CD4-positive, CD25-positive, alpha-beta regulatory T cell (primary cell): ENCODE measurements around the gene TENT5C. TPM values are rescaled to one million over a fixed set of nuclear protein-coding genes. Genes with fewer than 3 reads are reported as not detected.

Experiments
- ATAC-seq, 2 donors: fragments of 150-1000 bp; cut with Tn5 transposase; one replicate each; pipeline ENCODE4 v1.10.0; 2021; ENCODE audit warnings: low read depth in 2 of 2, moderate number of reproducible peaks in 2 of 2, moderate library complexity in 1 of 2
- DNase-seq, 3 donors: peaks; one replicate each; pipeline versions ENCODE4 v3.0.0 to v3.0.0-alpha.2; 2012 to 2022; ENCODE audit warnings: mixed read lengths in 1 of 3
- H3K27ac ChIP-seq: one replicate; pipeline ENCODE4 v1.7.0; 2013; ENCODE audit warnings: mild to moderate bottlenecking, low read length; ENCODE audit not compliant: insufficient read depth, poor library complexity, severe bottlenecking
- H3K27me3 ChIP-seq: one replicate; pipeline ENCODE4 v1.7.0; 2013; ENCODE audit warnings: low read length; ENCODE audit not compliant: control insufficient read depth, insufficient read depth
- H3K36me3 ChIP-seq: one replicate; pipeline ENCODE4 v1.7.0; 2013; ENCODE audit warnings: mild to moderate bottlenecking, low read length, moderate library complexity; ENCODE audit not compliant: control insufficient read depth, insufficient read depth
- H3K4me1 ChIP-seq: 2 replicates; pipeline ENCODE4 v1.7.0; 2013; ENCODE audit warnings: mild to moderate bottlenecking, low read length; ENCODE audit not compliant: insufficient read depth, control insufficient read depth, poor library complexity, severe bottlenecking
- H3K4me3 ChIP-seq: one replicate; pipeline ENCODE4 v1.7.0; 2013; ENCODE audit warnings: low read depth, mild to moderate bottlenecking, low read length, moderate library complexity
- H3K9me3 ChIP-seq, 2 experiments: 1 replicate in 1 of 2; 2 replicates in 1 of 2; pipeline ENCODE4 v1.7.0; 2013; ENCODE audit warnings: low read length in 2 of 2, mild to moderate bottlenecking in 1 of 2, moderate library complexity in 1 of 2; ENCODE audit not compliant: control insufficient read depth in 2 of 2
- H3K27ac Mint-ChIP-seq, 3 donors: one replicate each; pipeline ENCODE4 v1.8.0; 2020 to 2022; ENCODE audit warnings: mild to moderate bottlenecking in 3 of 3, mixed read lengths in 3 of 3, moderate library complexity in 2 of 3
- H3K27me3 Mint-ChIP-seq: one replicate; pipeline ENCODE4 v1.8.0; 2022; ENCODE audit warnings: mild to moderate bottlenecking, mixed read lengths
- H3K36me3 Mint-ChIP-seq: one replicate; pipeline ENCODE4 v1.8.0; 2020; ENCODE audit warnings: mixed read lengths
- H3K4me1 Mint-ChIP-seq, 4 donors: one replicate each; pipeline ENCODE4 v1.8.0; 2020 to 2022; ENCODE audit warnings: mixed read lengths in 4 of 4, mild to moderate bottlenecking in 1 of 4
- H3K4me3 Mint-ChIP-seq, 4 donors: one replicate each; pipeline ENCODE4 v1.8.0; 2020 to 2022; ENCODE audit warnings: mild to moderate bottlenecking in 4 of 4, mixed read lengths in 4 of 4, moderate library complexity in 3 of 4
- H3K9me3 Mint-ChIP-seq, 7 donors: one replicate each; pipeline ENCODE4 v1.8.0; 2020 to 2022; ENCODE audit warnings: mixed read lengths in 7 of 7, mild to moderate bottlenecking in 3 of 7, moderate library complexity in 2 of 7
- polyA plus RNA-seq, 4 donors: library from polyadenylated mRNA; unstranded; fragments of 300-500 nt; fragmentation: Illumina TruSeq; gene quantifications; one replicate each; pipeline ENCODE4 v1.2.3, GENCODE V29; 2021
- total RNA-seq: library from RNA; stranded (reverse); gene quantifications from one replicate; pipeline ENCODE4 v1.2.3, GENCODE V29; 2022

TENT5C gene
- total and polyA plus RNA-seq, 5 donors from 2014 or later = 19.6 to 324 (median 39.3) TPM

- peaks cover 29% of the 10 kb centered on the region for H3K4me1 ChIP-seq
Observed at GRCh38 chr1:117641536-117641935, 35.7 kb downstream of the TENT5C start.

DNA sequence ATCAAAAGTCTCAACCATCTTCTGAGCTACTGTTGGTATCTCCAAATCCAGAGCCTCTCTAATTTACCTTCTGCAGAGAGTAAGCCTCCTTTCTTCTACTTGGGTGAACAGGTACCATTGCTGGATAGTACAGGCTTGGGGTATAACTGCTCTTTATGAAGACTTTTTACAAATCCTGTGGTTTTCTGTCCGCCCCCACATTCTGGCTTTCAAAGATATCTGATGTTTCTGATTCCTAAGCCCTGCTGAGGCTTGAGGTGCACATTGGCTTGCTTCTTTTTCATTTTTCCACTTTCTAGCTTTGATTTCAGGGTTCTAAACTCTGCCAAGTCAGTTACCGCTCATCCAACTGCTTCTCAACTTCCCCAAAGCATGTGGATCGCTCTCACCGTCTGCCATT, 37.1 kb downstream of the TENT5C start:
- no peak for ATAC-seq

More at GRCh38 chr1:117641536-117641935, 35.7 kb downstream of the TENT5C start:
- H3K27ac Mint-ChIP-seq = peak overlapping the region in 1 of 3 donors; percentile 3
- H3K36me3 Mint-ChIP-seq = peaks cover 4% of the 10 kb centered on the region
- Histone ChIP-seq H3K36me3 (no peaks in the 10 kb centered on the region), H3K27me3 (no peaks in the 10 kb centered on the region), H3K9me3 (no peaks in the 10 kb centered on the region), H3K4me3 (no peak overlapping the region), H3K27ac (no peak overlapping the region)
- H3K27me3 Mint-ChIP-seq = no peaks in the 10 kb centered on the region
- H3K4me1 Mint-ChIP-seq = peaks cover 15 to 39% (median 22%) of the 10 kb centered on the region in 4 donors
- no peak for DNase-seq
- no peaks in the 10 kb centered on the region for H3K9me3 Mint-ChIP-seq
- H3K4me3 Mint-ChIP-seq = no peak overlapping the region
- no peak for ATAC-seq

GRCh38 chr1:117643601-117644000, 37.8 kb downstream of the TENT5C start:
- Mint-ChIP-seq H3K36me3 (peaks cover 4% of the 10 kb centered on the region), H3K27me3 (no peaks in the 10 kb centered on the region), H3K27ac (no peak overlapping the region), H3K9me3 (no peaks in the 10 kb centered on the region), H3K4me1 (peaks cover 13 to 33% (median 18%) of the 10 kb centered on the region in 4 donors), H3K4me3 (no peak overlapping the region)
- H3K27ac ChIP-seq = no peak overlapping the region
- DNase-seq (no peak), ATAC-seq (no peak)
- H3K9me3 ChIP-seq = no peaks in the 10 kb centered on the region
- peaks cover 22% of the 10 kb centered on the region for H3K4me1 ChIP-seq
- H3K27me3 ChIP-seq = no peaks in the 10 kb centered on the region
- H3K4me3 ChIP-seq = no peak overlapping the region
- no peaks in the 10 kb centered on the region for H3K36me3 ChIP-seq

More for the DNA sequence above, 37.1 kb downstream of the TENT5C start:
- peaks cover 13 to 29% (median 14%) of the 10 kb centered on the region in 4 donors for H3K4me1 Mint-ChIP-seq
- H3K36me3 Mint-ChIP-seq = peaks cover 4% of the 10 kb centered on the region
- DNase-seq = no peak
- H3K4me3 Mint-ChIP-seq = no peak overlapping the region
- no peaks in the 10 kb centered on the region for H3K36me3 ChIP-seq
- no peaks in the 10 kb centered on the region for H3K27me3 Mint-ChIP-seq
- no peaks in the 10 kb centered on the region for H3K27me3 ChIP-seq
- H3K9me3 ChIP-seq = no peaks in the 10 kb centered on the region
- H3K4me3 ChIP-seq = no peak overlapping the region
- H3K27ac Mint-ChIP-seq = no peak overlapping the region
- no peaks in the 10 kb centered on the region for H3K9me3 Mint-ChIP-seq
- H3K27ac ChIP-seq = no peak overlapping the region
- H3K4me1 ChIP-seq = peaks cover 22% of the 10 kb centered on the region

DNA sequence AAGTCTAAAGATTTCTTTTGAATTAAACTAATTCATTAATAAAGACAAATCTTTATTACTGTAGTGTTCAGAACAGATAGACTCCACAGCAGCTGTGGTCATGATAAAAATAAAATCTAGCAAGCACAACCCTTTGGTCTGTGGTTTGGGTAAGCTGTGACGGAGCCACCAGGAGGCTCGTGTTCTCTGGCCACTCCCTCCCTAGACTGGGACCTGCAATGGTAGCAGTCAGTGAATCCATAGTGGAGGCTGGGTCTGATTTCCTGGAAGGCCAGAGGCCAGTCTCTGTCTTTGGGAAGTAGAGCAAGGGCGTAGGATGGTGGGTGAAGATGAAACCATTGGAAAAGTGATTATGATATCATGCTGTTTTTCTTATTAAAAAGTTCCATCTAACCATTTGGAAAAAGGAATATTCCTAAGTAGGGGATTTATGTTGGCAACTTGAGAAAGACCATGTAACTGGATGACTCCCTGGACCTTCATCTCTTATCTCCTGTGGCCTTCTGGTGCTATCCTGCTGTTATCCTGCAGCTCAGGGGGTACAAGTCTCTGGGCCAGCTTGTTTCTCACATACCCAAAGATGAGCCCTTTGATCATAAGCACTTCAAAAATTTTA, 39.0 kb downstream of the TENT5C start:
- Histone ChIP-seq H3K36me3 (no peaks in the 10 kb centered on the region), H3K4me3 (no peak overlapping the region), H3K9me3 (no peaks in the 10 kb centered on the region), H3K27ac (no peak overlapping the region), H3K4me1 (peaks cover 26% of the 10 kb centered on the region), H3K27me3 (no peaks in the 10 kb centered on the region)
- no peaks in the 10 kb centered on the region for H3K27me3 Mint-ChIP-seq
- peak overlapping the region in 1 of 4 donors; percentile 23 for H3K4me3 Mint-ChIP-seq
- no peaks in the 10 kb centered on the region for H3K9me3 Mint-ChIP-seq
- peaks cover 13 to 37% (median 23%) of the 10 kb centered on the region in 4 donors for H3K4me1 Mint-ChIP-seq
- DNase-seq (no peak), ATAC-seq (no peak)
- H3K36me3 Mint-ChIP-seq = peaks cover 4% of the 10 kb centered on the region
- peak overlapping the region in 1 of 3 donors; percentile 14 for H3K27ac Mint-ChIP-seq

- Histone ChIP-seq H3K27ac (no peak overlapping the region), H3K9me3 (no peaks in the 10 kb centered on the region), H3K27me3 (no peaks in the 10 kb centered on the region), H3K36me3 (no peaks in the 10 kb centered on the region), H3K4me3 (no peak overlapping the region), H3K4me1 (peaks cover 26% of the 10 kb centered on the region)
- ATAC-seq = no peak
- Mint-ChIP-seq H3K27ac (peak overlapping the region in 1 of 3 donors; percentile 78), H3K9me3 (no peaks in the 10 kb centered on the region), H3K27me3 (no peaks in the 10 kb centered on the region), H3K4me1 (peaks cover 7 to 37% (median 23%) of the 10 kb centered on the region in 4 donors), H3K4me3 (no peak overlapping the region), H3K36me3 (peaks cover 4% of the 10 kb centered on the region)
- no peak for DNase-seq
Observed at GRCh38 chr1:117645343-117645742, 39.5 kb downstream of the TENT5C start.

GRCh38 chr1:117646007-117646811, 40.4 kb downstream of the TENT5C start:
- Mint-ChIP-seq H3K27ac (peak overlapping the region in 1 of 3 donors; percentile 78), H3K36me3 (peaks cover 4% of the 10 kb centered on the region), H3K27me3 (no peaks in the 10 kb centered on the region), H3K9me3 (no peaks in the 10 kb centered on the region), H3K4me3 (no peak overlapping the region), H3K4me1 (peaks cover 9 to 40% (median 27%) of the 10 kb centered on the region in 4 donors)
- Histone ChIP-seq H3K4me1 (peaks cover 34% of the 10 kb centered on the region), H3K4me3 (no peak overlapping the region), H3K9me3 (no peaks in the 10 kb centered on the region), H3K27me3 (no peaks in the 10 kb centered on the region), H3K27ac (no peak overlapping the region), H3K36me3 (no peaks in the 10 kb centered on the region)
- DNase-seq = no peak
- no peak for ATAC-seq

GRCh38 chr1:117646956-117647355, 41.1 kb downstream of the TENT5C start:
- Mint-ChIP-seq H3K27me3 (no peaks in the 10 kb centered on the region), H3K27ac (no peak overlapping the region), H3K36me3 (peaks cover 4% of the 10 kb centered on the region), H3K9me3 (no peaks in the 10 kb centered on the region), H3K4me3 (no peak overlapping the region), H3K4me1 (peaks cover 12 to 44% (median 31%) of the 10 kb centered on the region in 4 donors)
- Histone ChIP-seq H3K4me3 (no peak overlapping the region), H3K27ac (no peak overlapping the region), H3K27me3 (no peaks in the 10 kb centered on the region), H3K9me3 (no peaks in the 10 kb centered on the region), H3K4me1 (peaks cover 41% of the 10 kb centered on the region), H3K36me3 (no peaks in the 10 kb centered on the region)
- ATAC-seq = no peak
- DNase-seq = no peak
